ENCODE data around the gene ZMYM3.

ZMYM3 gene

GRCh38 chrX:71210816-71211215, 43.1 kb downstream of the ZMYM3 start:
- DNase-seq = no peak

DNA sequence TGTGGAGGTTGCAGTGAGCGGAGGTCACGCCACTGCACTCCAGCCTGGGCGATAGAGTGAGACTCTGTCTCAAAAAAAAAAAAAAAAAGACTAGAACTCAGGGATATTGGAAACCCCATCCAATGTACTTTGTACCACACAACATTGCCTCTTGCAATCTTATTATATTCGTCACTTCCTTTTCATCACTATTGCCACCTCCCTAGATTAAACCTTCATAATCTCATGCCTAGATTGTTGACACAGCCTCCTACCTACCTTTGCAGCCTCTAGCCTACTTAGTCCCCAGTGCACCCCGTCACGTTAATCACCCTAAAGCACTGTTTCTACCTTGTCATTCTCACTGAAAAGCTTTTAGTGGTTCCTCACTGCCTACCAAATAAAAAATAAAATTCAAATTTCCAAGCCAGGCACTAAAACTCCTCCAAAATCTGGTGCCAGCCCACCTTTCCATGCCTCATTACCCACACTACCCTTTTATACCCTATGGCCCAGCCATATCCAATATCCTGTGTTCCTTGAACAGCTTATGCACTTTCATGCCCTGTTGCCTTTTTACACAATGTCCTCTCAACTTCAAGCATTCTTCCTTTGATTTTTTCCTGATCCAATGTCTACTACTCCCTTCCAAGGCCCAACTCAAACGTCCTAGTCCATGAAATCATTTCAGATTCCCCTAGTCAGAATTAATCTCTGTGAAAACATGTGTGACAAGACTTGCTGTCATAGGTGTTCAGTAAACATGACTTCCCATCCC, 54.5 kb downstream of the ZMYM3 start:
- DNase-seq = no peak

GRCh38 chrX:71198066-71198465, 55.9 kb downstream of the ZMYM3 start:
- no peak for DNase-seq

GRCh38 chrX:71195964-71196649, 57.8 kb downstream of the ZMYM3 start:
- no peak for DNase-seq

GRCh38 chrX:71191248-71191647, 62.7 kb downstream of the ZMYM3 start:
- DNase-seq = no peak

Measured in NCI-H1048 (cell line).